ENCODE measurements around the gene HOOK2. TPM values are rescaled to one million over a fixed set of nuclear protein-coding genes. Genes with fewer than 3 reads are reported as not detected.

HOOK2 gene
- total and polyA plus RNA-seq, 2 of the 13 experiments (the other 11 are each of a cell fraction or from before 2014, with no cell fraction given): 9.2 to 12.9 TPM

- Histone ChIP-seq H3K79me2 (ENCODE audit: insufficient read depth, low read length) (no peaks in the 10 kb centered on the region), H3K9me3 (ENCODE audit: low read length) (no peaks in the 10 kb centered on the region), H3K4me2 (ENCODE audit: low read depth, low read length) (no peak overlapping the region), H3K27ac (ENCODE audit: extremely low read length, insufficient read depth, low read length) (no peak overlapping the region), H3K4me1 (ENCODE audit: insufficient read depth, low read length) (0 out of 2 replicates have a peak, but pooled peaks cover 4% of the 10 kb centered on the region), H3K4me3 (replicated peaks in 1 of 3; ENCODE audit: insufficient read depth in 1 of 3, low read depth in 2 of 3, low read length in 3 of 3) (no peak overlapping the region), H3K9ac (ENCODE audit: insufficient read depth, low read depth, low read length) (no peak overlapping the region), H4K20me1 (ENCODE audit: insufficient read depth, low read length) (no peaks in the 10 kb centered on the region), H3K27me3 (ENCODE audit: control insufficient read depth in 1 of 2, insufficient read depth in 2 of 2, low read length in 2 of 2) (no peaks in the 10 kb centered on the region), H2AFZ (ENCODE audit: low read length) (no peak overlapping the region), H3K36me3 (replicated peaks in 1 of 2; ENCODE audit: control insufficient read depth in 1 of 2, insufficient read depth in 2 of 2, low read length in 2 of 2) (0 out of 5 replicates have a peak, but pooled peaks cover 0 to 1% of the 10 kb centered on the region in 2 experiments)
- no peak for ATAC-seq
- 100% methylated on average over 3 of the region's 11 CpGs for WGBS (ENCODE audit: low lambda C conversion rate)
- in situ Hi-C loops (cut with HindIII; ENCODE audit: extremely low pct_ligation_motif_present, low pct_unique_long_range_greater_than_20kb) (no loop called here), intact Hi-C loops (cut with micrococcal nuclease; ENCODE audit: unreplicated experiment) (no loop called here)
- DNase-seq (ENCODE audit: low spot score): no peak
- ChIA-PET CTCF (ENCODE audit: low intra/inter-chr PET ratio, low total read pairs) (interaction anchor here (1.8 kb wide), 1 partner anchor 33 kb away, joined by 6 read pairs; no protein-coding TSS in a partner anchor), POLR2A (no interaction called here)
- no peak for FAIRE-seq
- TF ChIP-seq RNF2 (conservative IDR thresholded peaks at IDR 0.05; ENCODE audit: low read depth): no peak
- TF ChIP-seq MTA3 (CRISPR knock-in tag; IDR thresholded peaks at IDR 0.05): no peak
- TF ChIP-seq ZBTB44 (CRISPR knock-in tag; IDR thresholded peaks at IDR 0.05): no peak
- no peak for TF ChIP-seq MAFF (IDR thresholded peaks at IDR 0.05; ENCODE audit: low read depth, low read length)
- no TSS peak for BruUV-seq (replicated peaks)
Measured at GRCh38 chr19:12763100-12763499, 12.3 kb downstream of the HOOK2 start.

GRCh38 chr19:12759686-12760085 is 15.7 kb downstream of the HOOK2 start:
- Histone ChIP-seq H3K27me3 (ENCODE audit: control insufficient read depth in 1 of 2, insufficient read depth in 2 of 2, low read length in 2 of 2) (no peaks in the 10 kb centered on the region; a peak in 2 of 5 replicates), H3K9me3 (ENCODE audit: low read length) (no peaks in the 10 kb centered on the region), H3K4me1 (ENCODE audit: insufficient read depth, low read length) (peaks cover 14% of the 10 kb centered on the region), H3K27ac (ENCODE audit: extremely low read length, insufficient read depth, low read length) (no peak overlapping the region), H2AFZ (ENCODE audit: low read length) (no peak overlapping the region), H3K79me2 (ENCODE audit: insufficient read depth, low read length) (no peaks in the 10 kb centered on the region), H3K4me2 (ENCODE audit: low read depth, low read length) (no peak overlapping the region), H3K36me3 (replicated peaks in 1 of 2; ENCODE audit: control insufficient read depth in 1 of 2, insufficient read depth in 2 of 2, low read length in 2 of 2) (0 out of 5 replicates have a peak, but pooled peaks cover 0 to 1% of the 10 kb centered on the region in 2 experiments), H3K9ac (ENCODE audit: insufficient read depth, low read depth, low read length) (no peak overlapping the region), H3K4me3 (replicated peaks in 1 of 3; ENCODE audit: insufficient read depth in 1 of 3, low read depth in 2 of 3, low read length in 3 of 3) (no peak overlapping the region), H4K20me1 (ENCODE audit: insufficient read depth, low read length) (no peaks in the 10 kb centered on the region)
- intact Hi-C loops (cut with micrococcal nuclease; ENCODE audit: unreplicated experiment) (loop anchor here (1.0 to 2.0 kb wide), 2 partner anchors 23 to 37 kb away; partner anchors contain the start of gene GET3), in situ Hi-C loops (cut with HindIII; ENCODE audit: extremely low pct_ligation_motif_present, low pct_unique_long_range_greater_than_20kb) (loop anchor here (5.0 kb wide), 1 partner anchor 47 kb away; no protein-coding TSS in a partner anchor)
- CTCF ChIA-PET (ENCODE audit: low intra/inter-chr PET ratio, low total read pairs): interaction anchor here (1.5 kb wide), 2 partner anchors 37 to 88 kb away, joined by 8 to 10 read pairs; no protein-coding TSS in a partner anchor
- DNase-seq (ENCODE audit: low spot score): no peak
- BruUV-seq (replicated peaks): no TSS peak
- ATAC-seq: no peak
- FAIRE-seq: no peak
- POLR2A ChIA-PET: interaction anchor here (1.6 to 2.6 kb wide), 2 partner anchors 19 to 23 kb away, joined by 5 to 10 read pairs; partner anchors contain the start of gene GET3
- 81% methylated on average over 6 of the region's 6 CpGs for WGBS (ENCODE audit: low lambda C conversion rate)
- TF ChIP-seq, protein P1, sequence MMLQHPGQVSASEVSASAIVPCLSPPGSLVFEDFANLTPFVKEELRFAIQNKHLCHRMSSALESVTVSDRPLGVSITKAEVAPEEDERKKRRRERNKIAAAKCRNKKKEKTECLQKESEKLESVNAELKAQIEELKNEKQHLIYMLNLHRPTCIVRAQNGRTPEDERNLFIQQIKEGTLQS (CRISPR knock-in tag; IDR thresholded peaks at IDR 0.05): no peak
- TF ChIP-seq, protein P2, sequence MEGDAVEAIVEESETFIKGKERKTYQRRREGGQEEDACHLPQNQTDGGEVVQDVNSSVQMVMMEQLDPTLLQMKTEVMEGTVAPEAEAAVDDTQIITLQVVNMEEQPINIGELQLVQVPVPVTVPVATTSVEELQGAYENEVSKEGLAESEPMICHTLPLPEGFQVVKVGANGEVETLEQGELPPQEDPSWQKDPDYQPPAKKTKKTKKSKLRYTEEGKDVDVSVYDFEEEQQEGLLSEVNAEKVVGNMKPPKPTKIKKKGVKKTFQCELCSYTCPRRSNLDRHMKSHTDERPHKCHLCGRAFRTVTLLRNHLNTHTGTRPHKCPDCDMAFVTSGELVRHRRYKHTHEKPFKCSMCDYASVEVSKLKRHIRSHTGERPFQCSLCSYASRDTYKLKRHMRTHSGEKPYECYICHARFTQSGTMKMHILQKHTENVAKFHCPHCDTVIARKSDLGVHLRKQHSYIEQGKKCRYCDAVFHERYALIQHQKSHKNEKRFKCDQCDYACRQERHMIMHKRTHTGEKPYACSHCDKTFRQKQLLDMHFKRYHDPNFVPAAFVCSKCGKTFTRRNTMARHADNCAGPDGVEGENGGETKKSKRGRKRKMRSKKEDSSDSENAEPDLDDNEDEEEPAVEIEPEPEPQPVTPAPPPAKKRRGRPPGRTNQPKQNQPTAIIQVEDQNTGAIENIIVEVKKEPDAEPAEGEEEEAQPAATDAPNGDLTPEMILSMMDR (CRISPR knock-in tag; IDR thresholded peaks at IDR 0.05): no peak
- TF ChIP-seq CC2D1A (CRISPR knock-in tag; IDR thresholded peaks at IDR 0.05) (no peak), UBTF (CRISPR knock-in tag; IDR thresholded peaks at IDR 0.05) (no peak), HMGXB4 (CRISPR knock-in tag; IDR thresholded peaks at IDR 0.05; ENCODE audit: borderline replicate concordance in 1 of 2, low read depth in 1 of 2) (no peak)

Measured in HepG2 (cell line).